ENCODE data around the gene MCAT. TPM values are rescaled to one million over a fixed set of nuclear protein-coding genes. Genes with fewer than 3 reads are reported as not detected.
A peak's percentile ranks its signal among the peaks of the same experiment; 100 is the strongest.

The MCAT gene
- polyA plus RNA-seq, 3 donors: 4.5 to 8.9 (median 6.8) TPM

GRCh38 chr22:43113526-43114251, 29.5 kb downstream of the MCAT start:
- Histone ChIP-seq H3K4me3 (replicated peaks in 1 of 3; ENCODE audit: low read depth in 2 of 3, low read length in 3 of 3) (no peak overlapping the region), H3K4me2 (replicated peaks; ENCODE audit: extremely low read depth, low read length, poor library complexity, severe bottlenecking) (no peak overlapping the region), H3K79me2 (ENCODE audit: insufficient read depth, low read length) (no peaks in the 10 kb centered on the region), H4K20me1 (ENCODE audit: insufficient read depth, low read length) (no peaks in the 10 kb centered on the region), H2AFZ (ENCODE audit: insufficient read depth, low read depth, low read length, poor library complexity, severe bottlenecking) (no peak overlapping the region), H3K9me3 (replicated peaks in 1 of 2; ENCODE audit: control insufficient read depth in 1 of 2, insufficient read depth in 1 of 2, low read length in 2 of 2) (no peaks in the 10 kb centered on the region), H3K27me3 (ENCODE audit: control insufficient read depth in 2 of 2, insufficient read depth in 2 of 2, low read length in 2 of 2) (peaks cover 8 to 39% of the 10 kb centered on the region in 2 donors), H3K36me3 (replicated peaks in 1 of 2; ENCODE audit: control insufficient read depth in 1 of 2, insufficient read depth in 2 of 2, low read length in 2 of 2) (no peaks in the 10 kb centered on the region), H3K27ac (ENCODE audit: low read depth in 1 of 2, low read length in 2 of 2) (no peak overlapping the region), H3K4me1 (ENCODE audit: control insufficient read depth in 1 of 2, insufficient read depth in 2 of 2, low read length in 2 of 2) (peaks cover 51 to 59% of the 10 kb centered on the region in 2 donors), H3K9ac (ENCODE audit: insufficient read depth, low read length, poor library complexity, severe bottlenecking) (no peak overlapping the region)
- Mint-ChIP-seq H3K36me3 (peaks cover 2% of the 10 kb centered on the region in 2 donors), H3K4me3 (peak overlapping the region in 1 of 2 donors; percentile 77), H3K27me3 (ENCODE audit: low read depth in 3 of 3) (peaks cover 35 to 51% (median 35%) of the 10 kb centered on the region in 3 donors), H3K4me1 (peaks cover 46% of the 10 kb centered on the region), H3K9me3 (peaks cover 0 to 9% (median 0%) of the 10 kb centered on the region in 7 donors), H3K27ac (peak overlapping the region in 1 of 7 donors; percentile 4)
- 19% methylated on average over 2 of the region's 13 CpGs for WGBS (ENCODE audit: insufficient coverage)
- intact Hi-C loops (cut with micrococcal nuclease): no loop called here
- TF ChIP-seq CTCF (IDR thresholded peaks at IDR 0.05): no peak
- peak in 1 of 3 donors; percentile 60 for DNase-seq

- Mint-ChIP-seq H3K27ac (no peak overlapping the region), H3K4me3 (peak overlapping the region; percentile 73 to 88), H3K4me1 (peaks cover 31% of the 10 kb centered on the region), H3K27me3 (ENCODE audit: low read depth in 3 of 3) (peaks cover 38 to 56% (median 43%) of the 10 kb centered on the region in 3 donors), H3K36me3 (peaks cover 0 to 2% of the 10 kb centered on the region in 2 donors), H3K9me3 (peaks cover 0 to 9% (median 0%) of the 10 kb centered on the region in 7 donors)
- no peak for DNase-seq
- H3K27me3 ChIP-seq (ENCODE audit: control insufficient read depth in 2 of 2, insufficient read depth in 2 of 2, low read length in 2 of 2): peaks cover 8 to 39% of the 10 kb centered on the region in 2 donors
- H3K4me2 ChIP-seq (replicated peaks; ENCODE audit: extremely low read depth, low read length, poor library complexity, severe bottlenecking): peak overlapping the region; percentile 97
- H3K79me2 ChIP-seq (ENCODE audit: insufficient read depth, low read length): no peaks in the 10 kb centered on the region
- H3K9me3 ChIP-seq (replicated peaks in 1 of 2; ENCODE audit: control insufficient read depth in 1 of 2, insufficient read depth in 1 of 2, low read length in 2 of 2): no peaks in the 10 kb centered on the region
- H3K4me3 ChIP-seq (replicated peaks in 1 of 3; ENCODE audit: low read depth in 2 of 3, low read length in 3 of 3): peak overlapping the region; percentile 38 to 80 (median 41)
- no peak overlapping the region for H3K27ac ChIP-seq (ENCODE audit: low read depth in 1 of 2, low read length in 2 of 2)
- H2AFZ ChIP-seq (ENCODE audit: insufficient read depth, low read depth, low read length, poor library complexity, severe bottlenecking): peak overlapping the region; percentile 91
- H3K9ac ChIP-seq (ENCODE audit: insufficient read depth, low read length, poor library complexity, severe bottlenecking): peak overlapping the region; percentile 64
- H3K4me1 ChIP-seq (ENCODE audit: control insufficient read depth in 1 of 2, insufficient read depth in 2 of 2, low read length in 2 of 2): peaks cover 34 to 41% of the 10 kb centered on the region in 2 donors
- intact Hi-C loops (cut with micrococcal nuclease): no loop called here
- TF ChIP-seq CTCF (IDR thresholded peaks at IDR 0.05): no peak
- WGBS (ENCODE audit: insufficient coverage): 3% methylated on average over 86 of the region's 86 CpGs
- H3K36me3 ChIP-seq (replicated peaks in 1 of 2; ENCODE audit: control insufficient read depth in 1 of 2, insufficient read depth in 2 of 2, low read length in 2 of 2): no peaks in the 10 kb centered on the region
- H4K20me1 ChIP-seq (ENCODE audit: insufficient read depth, low read length): no peaks in the 10 kb centered on the region
These were observed 32.1 kb downstream of the MCAT start for GRCh38 chr22:43110927-43111623.
